ENCODE data around the gene SPATA24.
A peak's percentile ranks its signal among the peaks of the same experiment; 100 is the strongest.

Gene SPATA24

GRCh38 chr5:139392678-139393496 is 11.0 kb downstream of the SPATA24 start:
- in situ Hi-C loops (cut with MboI; ENCODE audit: low sequenced_read_pairs, unreplicated experiment), result no loop called here
- peak; percentile 91 for DNase-seq (ENCODE audit: low spot score)
- TF ChIP-seq CTCF (IDR thresholded peaks at IDR 0.05; ENCODE audit: borderline replicate concordance, control extremely low read depth, extremely low read depth, insufficient read depth, missing control alignments), result peak; percentile 92

DNA sequence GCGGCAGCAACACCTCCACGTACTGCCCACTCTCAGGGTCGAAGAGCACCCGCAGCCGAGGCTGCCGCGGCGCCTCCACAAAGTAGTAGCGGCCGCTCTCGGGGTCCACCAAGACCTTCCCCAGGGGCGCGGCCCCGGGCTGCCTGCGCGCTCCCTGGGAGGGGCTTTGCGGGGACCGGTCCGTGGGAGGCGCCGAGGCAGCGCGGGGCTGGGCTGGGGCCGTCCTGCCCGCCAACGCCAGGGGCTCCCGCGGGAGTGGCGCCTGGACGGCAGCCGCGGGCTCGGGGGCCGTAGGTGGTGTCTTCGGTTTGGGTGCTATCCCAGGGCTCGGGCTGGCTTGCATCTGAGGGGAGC is 11.6 kb downstream of the SPATA24 start:
- in situ Hi-C loops (cut with MboI; ENCODE audit: low sequenced_read_pairs, unreplicated experiment), result no loop called here
- no peak for TF ChIP-seq CTCF (IDR thresholded peaks at IDR 0.05; ENCODE audit: borderline replicate concordance, control extremely low read depth, extremely low read depth, insufficient read depth, missing control alignments)
- DNase-seq (ENCODE audit: low spot score), result no peak

DNA sequence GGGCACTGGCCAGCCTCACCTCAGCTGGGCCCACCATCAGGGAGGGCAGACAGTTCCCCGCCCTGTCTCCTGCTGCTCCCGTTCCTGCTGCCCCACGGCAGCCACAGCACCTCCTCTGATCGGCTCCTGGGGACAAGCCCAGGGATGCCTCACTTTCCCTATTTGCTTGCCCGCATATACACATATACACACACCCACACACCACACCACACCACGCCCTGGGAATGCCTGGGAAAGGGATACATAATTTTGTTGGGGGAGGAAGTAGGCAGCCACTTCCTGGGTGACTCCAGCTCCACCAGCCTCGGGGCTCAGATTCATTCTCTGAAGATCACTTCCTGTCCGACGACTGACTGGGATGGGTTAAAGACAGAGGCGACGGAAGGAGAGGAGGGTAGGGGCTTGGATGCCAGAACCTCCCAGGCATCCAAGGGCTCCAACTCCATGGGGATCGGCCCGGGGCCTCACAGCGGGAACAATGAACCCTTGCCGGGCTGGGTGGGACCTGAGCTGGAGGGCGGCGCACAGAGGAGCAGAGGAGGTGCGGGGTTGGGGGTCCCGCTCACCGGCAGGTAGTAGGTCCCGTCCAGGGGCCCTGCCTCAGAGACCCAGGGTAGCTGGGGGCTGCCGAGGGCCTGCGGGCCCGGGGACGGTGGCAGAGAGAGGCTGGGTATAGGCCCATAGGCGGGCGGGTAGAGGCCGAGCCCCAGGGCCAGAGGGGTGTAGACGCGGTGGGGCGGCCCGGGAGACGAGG is 12.1 kb downstream of the SPATA24 start:
- in situ Hi-C loops (cut with MboI; ENCODE audit: low sequenced_read_pairs, unreplicated experiment), result no loop called here
- TF ChIP-seq CTCF (IDR thresholded peaks at IDR 0.05; ENCODE audit: borderline replicate concordance, control extremely low read depth, extremely low read depth, insufficient read depth, missing control alignments), result no peak
- DNase-seq (ENCODE audit: low spot score), result peak; percentile 60

- DNase-seq (ENCODE audit: low spot score), result no peak
- in situ Hi-C loops (cut with MboI; ENCODE audit: low sequenced_read_pairs, unreplicated experiment), result no loop called here
Observed at GRCh38 chr5:139390639-139391569, 13.0 kb downstream of the SPATA24 start.

GRCh38 chr5:139389701-139390638 is 13.9 kb downstream of the SPATA24 start, which contains the start of gene MZB1:
MZB1 (minus strand) TSS chr5:139389913; CDS start chr5:139389856, 57 bp downstream.
- TF ChIP-seq CTCF (IDR thresholded peaks at IDR 0.05; ENCODE audit: borderline replicate concordance, control extremely low read depth, extremely low read depth, insufficient read depth, missing control alignments), result no peak
- peak; percentile 93 for DNase-seq (ENCODE audit: low spot score)
- in situ Hi-C loops (cut with MboI; ENCODE audit: low sequenced_read_pairs, unreplicated experiment), result no loop called here

More at GRCh38 chr5:139390639-139391569, 13.0 kb downstream of the SPATA24 start:
- TF ChIP-seq CTCF (IDR thresholded peaks at IDR 0.05; ENCODE audit: borderline replicate concordance, control extremely low read depth, extremely low read depth, insufficient read depth, missing control alignments), result no peak
